GM18526 (cell line): Measurements from ENCODE around the gene ANKFN1.

ENCODE experiments used
- POLR2A ChIP-seq: IDR thresholded peaks from 3 replicates; pipeline ENCODE4 v1.6.1; 2011; ENCODE audit not compliant: insufficient read length; ENCODE audit errors: extremely low read depth

The ANKFN1 gene

DNA sequence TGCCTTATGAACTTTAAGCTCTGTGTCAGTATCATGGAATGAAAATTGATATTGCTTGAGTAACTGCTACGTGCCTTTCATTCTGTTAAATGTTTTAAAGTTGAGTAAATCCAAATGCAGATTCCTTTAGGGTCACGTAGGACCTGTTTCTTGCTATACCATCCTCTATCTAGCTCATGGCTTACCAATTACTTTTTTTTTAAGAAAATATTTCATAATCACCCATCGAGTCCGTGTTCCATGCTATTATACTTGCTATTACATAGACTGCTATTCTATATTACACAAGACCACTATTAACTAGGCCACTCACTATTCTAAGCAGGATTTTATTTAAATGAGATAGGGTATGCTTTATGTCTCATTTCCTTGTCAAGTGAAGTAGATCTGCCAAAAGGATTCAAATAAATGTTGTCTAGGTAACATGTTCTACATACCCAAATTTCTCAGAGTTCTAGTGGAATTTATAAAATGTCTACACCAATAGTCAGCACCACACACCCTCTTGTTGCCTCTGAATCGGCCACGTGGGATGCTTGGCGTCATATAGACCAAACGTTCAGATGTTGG lies 11.9 kb downstream of the ANKFN1 start:
- TF ChIP-seq POLR2A, result no peak

DNA sequence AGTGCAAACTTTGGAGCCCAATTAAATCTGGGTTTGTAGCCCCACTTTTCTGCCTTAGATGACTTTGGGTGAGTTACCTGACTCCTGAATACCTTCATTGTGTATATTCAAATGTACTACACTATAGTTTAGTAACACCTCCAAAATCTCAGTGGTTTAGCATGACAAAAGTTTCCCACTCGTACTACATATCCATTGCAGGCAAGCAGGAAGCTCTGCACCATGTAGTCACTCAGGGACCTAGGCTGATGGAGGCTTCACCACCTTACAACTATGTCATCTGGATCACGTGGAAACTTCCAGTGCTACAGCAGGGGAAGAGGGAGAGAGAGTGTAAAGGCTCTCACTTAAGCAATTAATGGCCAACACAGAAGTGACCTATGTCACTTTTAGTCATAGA lies 14.2 kb downstream of the ANKFN1 start:
- TF ChIP-seq POLR2A, result no peak

DNA sequence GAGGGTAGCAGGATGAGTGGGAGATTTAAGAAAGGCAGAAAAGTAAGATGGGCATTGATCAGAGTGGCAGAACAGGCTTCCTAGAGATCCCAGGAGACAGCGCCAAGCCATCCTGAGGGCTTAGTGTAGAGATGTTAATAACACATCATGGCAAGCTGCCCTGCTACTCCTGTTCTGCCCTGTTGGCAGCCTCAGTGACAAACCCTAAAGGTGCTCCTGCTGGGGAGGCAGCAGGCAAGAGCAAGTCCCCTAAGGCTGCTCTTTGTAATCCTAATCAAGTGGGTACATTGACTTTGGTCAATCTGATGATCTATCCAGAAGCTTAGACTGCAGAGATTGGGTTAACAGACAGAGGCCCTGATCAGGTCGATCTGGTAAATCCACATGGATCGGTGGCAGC lies 16.3 kb downstream of the ANKFN1 start:
- no peak for TF ChIP-seq POLR2A

DNA sequence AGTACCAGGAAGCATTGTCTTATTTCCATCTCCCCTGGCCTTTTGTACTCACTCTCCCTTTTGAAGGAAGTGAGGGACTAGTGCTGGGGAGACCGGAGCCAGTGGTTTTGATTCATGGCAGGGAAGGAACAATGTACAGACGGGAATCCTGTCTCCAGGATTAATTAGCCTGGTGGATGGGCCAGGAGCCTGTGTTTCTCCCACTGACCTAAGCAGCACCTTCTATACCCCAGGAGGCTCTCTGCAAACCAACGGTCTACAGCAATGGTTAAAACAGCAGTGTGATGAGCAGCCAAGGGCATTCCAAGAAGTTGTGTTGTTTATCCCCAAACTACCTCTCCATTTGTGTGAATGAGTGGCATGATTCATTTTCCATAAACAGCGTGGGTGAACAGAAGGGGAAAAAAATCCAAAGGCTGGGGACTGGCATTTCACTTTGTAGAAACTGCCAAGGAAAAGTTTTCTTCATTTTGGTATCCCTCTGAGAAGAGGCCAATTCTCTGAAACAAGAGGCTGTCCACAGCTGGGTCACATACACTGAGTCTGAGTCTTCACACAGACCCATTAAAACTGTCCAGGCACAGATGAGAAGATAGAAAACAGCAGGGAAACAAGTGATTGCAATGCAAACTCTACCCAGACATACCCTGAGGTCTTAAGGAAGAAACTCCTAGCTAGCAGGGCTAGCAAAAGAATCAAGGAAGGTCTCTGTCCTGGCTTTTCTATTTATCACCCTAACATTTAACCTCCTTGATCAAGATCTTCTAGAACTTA lies 18.1 kb downstream of the ANKFN1 start:
- no peak for TF ChIP-seq POLR2A

DNA sequence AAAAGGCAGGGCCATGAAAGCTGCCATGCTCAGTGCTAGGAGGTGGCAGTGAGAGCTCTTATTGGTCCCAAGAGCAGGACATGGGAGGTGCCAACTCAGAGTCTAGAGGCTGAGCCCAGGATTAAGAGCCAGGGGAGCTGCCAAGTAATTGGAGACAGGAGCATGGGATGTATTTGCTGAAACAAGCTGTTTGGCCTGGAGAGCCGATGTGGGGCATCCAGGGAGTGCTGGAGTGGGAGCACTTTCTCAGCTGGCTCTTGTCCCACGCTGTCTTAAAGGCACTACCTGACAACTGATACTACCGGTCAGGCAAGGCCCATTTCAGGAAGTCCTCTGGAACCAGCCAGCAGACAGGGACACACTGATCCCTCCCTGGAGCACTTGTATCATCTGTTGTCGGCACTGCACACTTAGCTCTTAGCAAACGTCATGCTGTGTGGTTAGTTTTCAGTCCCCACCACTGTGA lies 19.3 kb downstream of the ANKFN1 start:
- TF ChIP-seq POLR2A, result no peak

DNA sequence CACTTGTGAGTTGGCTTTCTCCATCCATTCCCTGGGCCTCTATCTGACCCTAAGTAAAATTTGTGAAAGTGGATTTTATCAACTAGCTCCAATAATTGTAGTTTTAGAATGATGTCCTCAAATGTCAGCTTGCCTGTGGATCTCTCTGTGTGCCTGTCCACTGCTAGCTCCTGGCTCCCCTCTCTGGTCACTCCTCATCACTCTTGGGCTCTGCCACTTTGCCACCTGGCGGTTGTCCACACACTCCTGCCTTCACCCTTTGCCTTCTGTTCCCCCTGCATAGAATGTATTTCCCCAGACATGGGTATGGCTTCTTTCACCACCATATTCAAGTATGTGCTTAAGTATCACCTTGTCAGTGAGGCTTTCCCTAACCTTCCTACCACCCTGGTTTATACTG lies 19.8 kb downstream of the ANKFN1 start:
- no peak for TF ChIP-seq POLR2A

DNA sequence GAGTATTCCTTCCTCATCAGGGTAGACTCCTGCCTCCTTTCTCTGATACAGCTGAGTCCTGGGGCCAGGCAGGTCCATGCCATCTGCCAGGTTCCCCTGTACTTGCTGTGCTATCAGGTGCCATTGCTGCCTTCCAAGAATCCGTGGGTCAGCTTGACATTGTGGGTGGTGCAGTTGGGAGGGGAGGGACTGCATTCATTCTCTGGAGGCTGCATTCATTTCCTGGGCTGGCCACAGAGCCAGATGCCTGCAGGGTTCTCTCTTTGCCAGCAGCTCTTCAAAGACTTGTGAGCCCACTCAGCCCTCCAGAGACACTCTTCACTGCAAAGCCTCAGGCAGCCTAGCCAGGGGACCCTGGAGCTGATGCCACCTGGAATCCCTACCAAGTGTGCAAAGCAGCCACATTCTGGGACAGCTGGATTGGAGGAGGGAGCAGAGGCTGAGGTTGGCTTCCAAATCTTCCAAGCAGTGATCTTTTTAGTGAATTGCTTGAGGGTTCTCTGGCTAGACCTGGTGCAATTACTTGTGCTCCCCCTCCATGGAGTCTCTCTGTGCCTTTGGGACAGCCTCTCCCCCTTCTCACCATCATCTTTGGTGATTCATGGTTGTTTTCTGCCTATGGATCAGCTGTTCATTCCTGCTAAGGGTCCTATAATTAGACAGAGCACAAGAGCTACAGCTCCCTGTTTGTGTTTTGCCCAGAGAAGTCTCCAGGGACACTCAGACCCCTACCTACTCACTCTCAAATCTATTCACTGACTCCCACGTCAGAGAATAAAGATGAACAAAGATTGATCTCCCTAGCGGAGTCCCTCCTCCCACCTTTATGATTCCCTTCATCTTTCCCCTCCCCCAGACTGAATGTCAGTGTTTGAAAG lies 20.9 kb downstream of the ANKFN1 start:
- no peak for TF ChIP-seq POLR2A

DNA sequence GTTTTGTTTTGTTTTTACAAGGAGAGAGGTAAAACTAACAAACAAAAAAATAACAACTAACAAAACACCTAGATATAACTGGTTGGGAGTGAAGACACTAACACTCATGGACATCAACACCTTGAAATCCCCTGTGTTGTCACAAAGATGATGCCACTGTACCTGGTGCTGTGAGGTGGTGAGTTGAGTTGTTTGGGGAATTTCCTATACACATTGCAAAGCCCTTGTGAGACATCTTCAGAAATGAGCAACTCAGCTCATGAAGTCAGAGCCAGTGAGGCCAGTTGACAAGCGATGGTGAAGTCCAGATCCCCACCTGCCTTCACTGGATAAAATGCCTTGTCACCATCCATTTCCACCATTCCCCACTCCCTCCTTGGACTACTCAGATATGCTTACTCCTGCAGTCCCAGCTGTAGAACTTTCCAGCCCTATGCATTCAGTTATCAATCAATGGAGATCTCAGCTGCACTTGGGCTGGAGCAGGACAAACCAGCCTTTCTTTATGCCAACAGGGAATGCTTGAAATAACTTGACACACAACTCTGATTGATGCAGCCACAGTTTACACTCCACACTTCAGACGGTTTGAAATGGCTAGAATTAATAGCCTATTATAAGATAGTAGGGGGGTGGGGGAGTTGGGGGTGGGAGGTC lies 22.2 kb downstream of the ANKFN1 start:
- TF ChIP-seq POLR2A, result no peak

DNA sequence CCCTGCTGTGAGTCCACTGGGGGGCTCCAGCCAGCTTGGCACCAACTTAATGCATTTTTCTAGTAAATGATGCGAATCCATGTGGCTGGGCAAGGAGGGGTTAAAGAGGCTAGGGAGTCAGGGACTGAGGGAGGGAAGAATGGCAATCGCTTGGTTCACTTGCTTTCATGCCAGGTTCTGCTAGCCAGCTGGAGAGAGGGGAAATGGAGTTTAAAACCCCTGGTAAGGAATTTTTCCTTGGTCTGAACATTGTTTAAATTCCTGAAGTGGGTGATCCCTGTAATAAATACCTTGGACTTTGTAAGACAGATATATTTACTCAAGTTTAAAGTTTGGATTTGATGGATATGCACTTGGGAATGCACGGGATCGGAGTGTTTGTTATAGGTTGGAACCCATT lies 22.8 kb downstream of the ANKFN1 start:
- TF ChIP-seq POLR2A, result no peak

DNA sequence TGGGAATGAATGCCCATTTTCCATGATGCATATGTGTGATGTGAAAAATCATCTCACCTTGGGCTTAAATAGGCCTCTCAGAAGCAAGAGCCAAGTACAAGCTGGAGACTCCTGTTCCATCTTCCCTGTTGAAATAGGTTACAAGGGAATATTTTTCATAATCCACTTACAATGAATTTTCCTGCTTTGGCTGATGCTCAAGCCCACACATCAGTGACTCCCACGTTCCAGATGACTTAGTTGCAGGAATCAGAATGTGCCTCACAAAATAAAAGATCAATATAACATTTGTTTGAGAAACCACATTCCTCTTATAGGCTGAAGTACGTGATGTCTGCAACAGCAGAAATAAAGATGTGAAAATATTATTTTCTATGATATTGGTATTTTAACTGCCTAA lies 24.1 kb downstream of the ANKFN1 start:
- no peak for TF ChIP-seq POLR2A

DNA sequence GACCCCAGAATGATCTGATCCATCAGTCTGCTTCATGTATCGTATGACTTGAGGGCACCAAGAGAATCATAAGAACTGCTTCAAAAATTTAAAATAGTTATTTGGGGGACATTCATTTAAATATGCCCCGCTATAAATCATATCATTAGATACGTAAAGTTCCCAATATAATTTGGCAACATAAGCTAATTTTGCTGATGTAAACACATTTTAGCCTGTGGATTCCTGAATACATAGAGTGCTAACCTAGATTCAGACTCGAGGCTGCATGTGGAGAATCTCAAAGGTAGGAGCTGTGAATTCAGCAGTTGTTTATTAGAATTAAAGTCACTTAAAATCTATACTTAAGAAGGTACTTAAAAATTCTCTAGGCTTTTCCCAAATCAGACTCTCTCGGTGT lies 24.9 kb downstream of the ANKFN1 start:
- TF ChIP-seq POLR2A, result no peak

DNA sequence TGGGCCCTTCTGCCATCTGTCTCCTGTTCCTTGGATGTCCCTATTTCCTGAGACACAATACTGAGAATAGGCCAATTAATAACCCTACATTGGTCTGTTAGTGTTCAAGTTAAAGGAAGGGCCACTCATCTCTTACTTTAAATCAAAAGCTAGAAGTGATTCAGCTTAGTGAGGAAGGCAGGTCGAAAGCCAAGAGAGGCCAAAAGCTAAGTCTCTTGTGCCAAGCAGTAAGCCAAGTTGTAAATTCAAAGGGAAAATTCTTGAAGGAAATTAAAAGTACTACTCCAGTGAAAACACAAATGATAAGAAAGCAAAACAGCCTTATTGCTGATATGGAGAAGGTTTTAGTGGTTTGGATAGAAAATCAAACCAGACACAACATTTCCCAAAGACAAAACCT lies 28.8 kb downstream of the ANKFN1 start:
- TF ChIP-seq POLR2A, result no peak

DNA sequence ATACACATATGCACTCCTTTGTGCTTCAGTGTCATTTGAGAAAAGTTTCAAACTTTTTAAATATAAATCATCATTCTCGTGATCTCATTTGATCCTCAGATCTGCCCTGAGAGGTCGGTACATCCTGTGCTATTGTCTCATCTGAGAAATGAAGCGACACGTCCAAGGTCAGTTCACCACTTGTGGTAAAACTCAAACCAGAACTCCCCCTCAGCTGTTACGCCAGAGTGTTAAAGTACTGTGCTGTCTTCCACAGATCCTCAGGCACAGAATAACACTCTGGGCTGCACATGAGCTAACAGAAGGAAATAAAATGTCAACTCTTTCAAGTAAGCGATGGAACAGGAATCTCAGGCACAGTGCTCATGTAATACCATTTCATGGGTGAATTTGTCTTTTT lies 31.4 kb downstream of the ANKFN1 start:
- TF ChIP-seq POLR2A, result no peak

DNA sequence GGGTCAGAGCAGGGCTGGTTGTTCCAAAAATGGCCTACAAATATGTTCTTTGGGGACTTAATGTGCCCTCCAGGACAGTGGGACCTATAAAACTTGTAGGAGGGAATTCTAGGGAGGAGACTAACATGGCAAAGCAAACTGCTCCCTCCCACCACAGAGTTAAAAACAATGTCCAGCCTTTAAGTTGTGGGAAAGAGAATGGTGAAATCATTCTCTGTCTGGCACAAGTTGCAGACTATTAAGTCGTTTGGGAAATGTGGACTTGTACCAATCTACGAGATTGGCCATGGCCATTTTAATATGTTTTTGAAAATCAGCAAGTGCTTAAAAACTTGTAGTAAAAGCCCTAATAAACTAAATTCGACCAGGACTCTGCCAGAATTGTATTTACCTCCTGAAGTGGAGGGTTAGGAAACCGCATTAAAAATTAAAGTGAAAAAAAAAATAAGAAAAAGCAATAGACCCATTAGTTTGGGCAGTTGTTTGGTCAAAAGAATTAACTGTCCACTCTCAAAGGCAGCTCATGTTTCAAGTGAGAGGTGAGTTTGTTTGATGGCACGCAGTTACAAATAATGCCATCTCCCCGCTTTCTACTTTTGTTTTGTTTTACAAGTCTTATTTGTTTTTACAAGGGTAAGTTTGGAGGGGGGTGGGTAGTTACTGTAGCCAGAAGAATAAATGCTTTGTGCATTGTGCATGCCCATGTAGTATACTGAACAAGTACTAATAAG lies 32.4 kb downstream of the ANKFN1 start:
- TF ChIP-seq POLR2A, result no peak

DNA sequence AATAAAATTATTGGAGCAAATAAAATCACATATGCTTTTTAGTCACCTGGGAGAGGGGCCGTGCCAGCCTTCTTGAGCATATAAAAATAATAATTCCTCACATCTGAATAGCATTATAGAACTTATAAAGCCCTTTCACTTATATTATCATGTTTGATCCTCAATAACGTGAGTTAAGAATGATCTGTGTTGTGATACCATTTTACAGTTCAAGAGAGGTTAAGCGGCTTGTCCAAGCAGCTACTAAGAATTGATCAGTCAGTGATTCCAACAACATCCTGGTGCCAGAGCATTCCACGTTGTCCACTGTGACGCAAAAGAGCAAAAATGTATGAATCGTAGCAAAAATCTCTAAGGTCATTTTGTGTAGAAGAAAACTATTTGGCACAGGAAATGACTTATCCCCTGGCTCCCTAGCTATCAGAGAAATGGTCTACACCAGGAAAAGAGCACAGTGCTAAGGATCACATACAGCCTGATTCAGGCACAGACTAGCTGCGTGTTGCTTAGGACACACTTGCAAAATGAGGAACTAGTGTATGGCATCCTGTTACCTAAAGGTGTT lies 33.0 kb downstream of the ANKFN1 start:
- TF ChIP-seq POLR2A, result no peak

DNA sequence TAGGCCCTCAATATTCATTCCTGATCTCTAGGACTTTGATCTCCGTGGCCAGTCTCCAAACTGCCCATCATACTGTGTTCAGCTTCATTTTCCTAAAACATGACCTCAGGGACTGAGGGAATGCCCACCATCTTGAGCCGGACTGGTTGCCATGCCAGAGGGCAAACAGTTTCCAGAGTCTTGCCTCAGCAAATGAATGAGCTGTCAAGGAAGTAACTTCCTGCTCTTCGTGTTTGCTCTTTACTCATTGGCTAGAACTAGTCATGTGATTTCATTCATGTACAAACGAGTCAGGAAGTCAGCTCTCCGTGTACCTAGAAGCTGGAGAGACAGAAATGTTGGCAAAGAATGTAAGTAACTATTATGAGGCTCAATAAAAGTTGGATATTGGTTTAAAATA lies 50.2 kb downstream of the ANKFN1 start:
- TF ChIP-seq POLR2A, result no peak
